Measurements from ENCODE around the gene CCT8.

DNA sequence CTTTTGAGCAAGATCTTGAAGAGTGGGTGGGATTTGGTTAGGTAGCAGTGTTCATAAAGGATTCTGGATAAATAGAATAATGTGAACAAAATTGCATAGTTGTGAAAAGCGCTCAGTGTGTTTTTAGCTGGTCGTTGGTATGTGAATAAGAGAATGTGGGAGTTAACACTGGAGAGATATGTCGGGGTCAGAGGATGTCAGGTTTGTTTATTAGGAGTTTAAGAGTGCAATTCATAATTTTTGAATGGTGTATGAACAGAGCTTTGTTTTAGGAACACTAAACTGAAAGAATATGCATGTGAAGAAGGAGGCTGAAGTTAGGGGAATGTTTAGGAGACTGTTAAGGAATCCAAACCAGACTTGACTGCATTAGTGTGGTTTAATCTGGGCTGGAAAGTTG lies 39.6 kb downstream of the CCT8 start:
- TF ChIP-seq, protein P1, sequence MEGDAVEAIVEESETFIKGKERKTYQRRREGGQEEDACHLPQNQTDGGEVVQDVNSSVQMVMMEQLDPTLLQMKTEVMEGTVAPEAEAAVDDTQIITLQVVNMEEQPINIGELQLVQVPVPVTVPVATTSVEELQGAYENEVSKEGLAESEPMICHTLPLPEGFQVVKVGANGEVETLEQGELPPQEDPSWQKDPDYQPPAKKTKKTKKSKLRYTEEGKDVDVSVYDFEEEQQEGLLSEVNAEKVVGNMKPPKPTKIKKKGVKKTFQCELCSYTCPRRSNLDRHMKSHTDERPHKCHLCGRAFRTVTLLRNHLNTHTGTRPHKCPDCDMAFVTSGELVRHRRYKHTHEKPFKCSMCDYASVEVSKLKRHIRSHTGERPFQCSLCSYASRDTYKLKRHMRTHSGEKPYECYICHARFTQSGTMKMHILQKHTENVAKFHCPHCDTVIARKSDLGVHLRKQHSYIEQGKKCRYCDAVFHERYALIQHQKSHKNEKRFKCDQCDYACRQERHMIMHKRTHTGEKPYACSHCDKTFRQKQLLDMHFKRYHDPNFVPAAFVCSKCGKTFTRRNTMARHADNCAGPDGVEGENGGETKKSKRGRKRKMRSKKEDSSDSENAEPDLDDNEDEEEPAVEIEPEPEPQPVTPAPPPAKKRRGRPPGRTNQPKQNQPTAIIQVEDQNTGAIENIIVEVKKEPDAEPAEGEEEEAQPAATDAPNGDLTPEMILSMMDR (conservative IDR thresholded peaks at IDR 0.05; ENCODE audit: low read depth, low read length), result no peak
- no peak for TF ChIP-seq EZH2 (IDR thresholded peaks at IDR 0.05; ENCODE audit: low read length, unreplicated experiment)
- TF ChIP-seq EZH2phosphoT487 (IDR thresholded peaks at IDR 0.05; ENCODE audit: borderline replicate concordance, low read length), result no peak
